ENCODE measurements around the gene DERL2. TPM values are rescaled to one million over a fixed set of nuclear protein-coding genes. Genes with fewer than 3 reads are reported as not detected.

The DERL2 gene
- polyA plus RNA-seq (ENCODE audit: insufficient read length in 4 of 4) = 10 to 100 TPM; 84.9 to 94.7 (median 86.9) TPM

- DNase-seq (ENCODE audit: low read depth in 4 of 4, low spot score in 3 of 4) = no peak
Observed at GRCh38 chr17:5485270-5486205, at the start of gene DERL2. Gene DERL2 (minus strand): TSS chr17:5486178. CDS start chr17:5486161, 17 bp downstream.

- no peak for DNase-seq (ENCODE audit: low read depth in 4 of 4, low spot score in 3 of 4)
Observed at GRCh38 chr17:5535436-5535835, 49.5 kb upstream of the DERL2 start.

GRCh38 chr17:5533486-5534315 lies 47.7 kb upstream of the DERL2 start:
- no peak for DNase-seq (ENCODE audit: low read depth in 4 of 4, low spot score in 3 of 4)

- DNase-seq (ENCODE audit: low read depth in 4 of 4, low spot score in 3 of 4) = no peak
Observed at GRCh38 chr17:5532581-5532980, 46.6 kb upstream of the DERL2 start.

GRCh38 chr17:5531085-5531418 lies 45.1 kb upstream of the DERL2 start:
- DNase-seq (ENCODE audit: low read depth in 4 of 4, low spot score in 3 of 4) = no peak

- DNase-seq (ENCODE audit: low read depth in 4 of 4, low spot score in 3 of 4) = no peak
Observed at GRCh38 chr17:5530265-5531084, 44.5 kb upstream of the DERL2 start.

- no peak for DNase-seq (ENCODE audit: low read depth in 4 of 4, low spot score in 3 of 4)
Observed at GRCh38 chr17:5527601-5528250, 41.7 kb upstream of the DERL2 start.

GRCh38 chr17:5526821-5527598 lies 41.0 kb upstream of the DERL2 start:
- peak; percentile 60 to 83 (median 74) for DNase-seq (ENCODE audit: low read depth in 4 of 4, low spot score in 3 of 4)

GRCh38 chr17:5523249-5523648 lies 37.3 kb upstream of the DERL2 start:
- DNase-seq (ENCODE audit: low read depth in 4 of 4, low spot score in 3 of 4) = no peak

- DNase-seq (ENCODE audit: low read depth in 4 of 4, low spot score in 3 of 4) = no peak
Observed at GRCh38 chr17:5522476-5522875, 36.5 kb upstream of the DERL2 start.

- no peak for DNase-seq (ENCODE audit: low read depth in 4 of 4, low spot score in 3 of 4)
Observed at GRCh38 chr17:5516060-5516792, 30.2 kb upstream of the DERL2 start.

GRCh38 chr17:5514976-5515375 lies 29.0 kb upstream of the DERL2 start:
- no peak for DNase-seq (ENCODE audit: low read depth in 4 of 4, low spot score in 3 of 4)

GRCh38 chr17:5513628-5514027 lies 27.6 kb upstream of the DERL2 start:
- DNase-seq (ENCODE audit: low read depth in 4 of 4, low spot score in 3 of 4) = no peak

- DNase-seq (ENCODE audit: low read depth in 4 of 4, low spot score in 3 of 4) = no peak
Observed at GRCh38 chr17:5511401-5512225, 25.6 kb upstream of the DERL2 start.

- DNase-seq (ENCODE audit: low read depth in 4 of 4, low spot score in 3 of 4) = no peak
Observed at GRCh38 chr17:5510771-5511170, 24.8 kb upstream of the DERL2 start.

GRCh38 chr17:5509482-5509881 lies 23.5 kb upstream of the DERL2 start:
- DNase-seq (ENCODE audit: low read depth in 4 of 4, low spot score in 3 of 4) = no peak

- no peak for DNase-seq (ENCODE audit: low read depth in 4 of 4, low spot score in 3 of 4)
Observed at GRCh38 chr17:5508810-5509209, 22.8 kb upstream of the DERL2 start.

- DNase-seq (ENCODE audit: low read depth in 4 of 4, low spot score in 3 of 4) = no peak
Observed at GRCh38 chr17:5506307-5506706, 20.3 kb upstream of the DERL2 start.
